ENCODE data around the gene ADCY3. TPM values are rescaled to one million over a fixed set of nuclear protein-coding genes. Genes with fewer than 3 reads are reported as not detected.

Gene ADCY3
- total RNA-seq, 2 donors from 2014 or later: 25.2 to 33.7 TPM

- Histone ChIP-seq H3K9ac (ENCODE audit: low read depth in 2 of 2, low read length in 2 of 2) (no peak overlapping the region), H3K4me3 (no peak overlapping the region), H3K36me3 (no peaks in the 10 kb centered on the region), H3K4me1 (no peaks in the 10 kb centered on the region), H3K9me3 (no peaks in the 10 kb centered on the region), H3K27me3 (no peaks in the 10 kb centered on the region), H3K27ac (no peak overlapping the region)
- intact Hi-C loops (cut with DNase I): no loop called here
- no peak for TF ChIP-seq CTCF (IDR thresholded peaks at IDR 0.05)
- DNase-seq: no peak
Measured at GRCh38 chr2:24853996-24854395, 66.0 kb downstream of the ADCY3 start.

- no peak for DNase-seq
- H3K4me1 ChIP-seq: no peaks in the 10 kb centered on the region
- no peak overlapping the region for H3K9ac ChIP-seq (ENCODE audit: low read depth in 2 of 2, low read length in 2 of 2)
- no peak overlapping the region for H3K27ac ChIP-seq
- no peak overlapping the region for H3K4me3 ChIP-seq
- TF ChIP-seq CTCF (IDR thresholded peaks at IDR 0.05): no peak
- intact Hi-C loops (cut with DNase I): no loop called here
- H3K36me3 ChIP-seq: no peaks in the 10 kb centered on the region
- H3K9me3 ChIP-seq: no peaks in the 10 kb centered on the region
- H3K27me3 ChIP-seq: no peaks in the 10 kb centered on the region
Measured at GRCh38 chr2:24853046-24853445, 67.0 kb downstream of the ADCY3 start.

DNA sequence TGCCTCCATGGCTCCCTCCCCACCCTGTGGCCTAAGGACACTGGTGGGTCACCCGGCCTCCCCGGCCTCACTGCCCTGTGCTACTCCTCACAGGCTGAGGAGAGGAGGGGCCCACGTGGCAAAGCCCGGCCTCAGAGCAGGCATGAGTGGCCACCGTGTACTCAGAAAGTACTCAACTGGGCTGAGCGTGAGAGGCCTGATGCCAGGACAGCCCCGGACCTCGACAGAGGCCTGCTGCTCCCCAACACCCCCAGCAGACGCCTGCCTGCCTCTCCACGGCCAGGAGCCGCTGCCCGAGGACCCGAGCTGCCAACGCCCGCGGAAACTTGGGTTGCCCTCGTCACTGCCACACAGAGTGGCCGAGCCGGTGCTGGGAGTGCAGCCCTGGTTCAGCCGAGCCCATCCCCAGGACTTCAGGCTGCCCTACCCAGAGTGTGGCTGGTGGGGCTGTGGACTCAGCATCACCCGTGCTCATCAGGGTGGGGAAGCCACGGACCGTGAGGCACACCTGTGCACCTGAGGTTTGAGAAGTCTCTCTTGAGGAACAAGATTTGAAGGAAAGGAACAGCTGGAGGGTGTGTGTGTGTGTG is 67.5 kb downstream of the ADCY3 start:
- intact Hi-C loops (cut with DNase I): no loop called here
- no peak overlapping the region for H3K4me3 ChIP-seq
- H3K9ac ChIP-seq (ENCODE audit: low read depth in 2 of 2, low read length in 2 of 2): no peak overlapping the region
- no peaks in the 10 kb centered on the region for H3K36me3 ChIP-seq
- H3K4me1 ChIP-seq: no peaks in the 10 kb centered on the region
- TF ChIP-seq CTCF (IDR thresholded peaks at IDR 0.05): no peak
- H3K27ac ChIP-seq: no peak overlapping the region
- no peaks in the 10 kb centered on the region for H3K9me3 ChIP-seq
- no peak for DNase-seq
- no peaks in the 10 kb centered on the region for H3K27me3 ChIP-seq

DNA sequence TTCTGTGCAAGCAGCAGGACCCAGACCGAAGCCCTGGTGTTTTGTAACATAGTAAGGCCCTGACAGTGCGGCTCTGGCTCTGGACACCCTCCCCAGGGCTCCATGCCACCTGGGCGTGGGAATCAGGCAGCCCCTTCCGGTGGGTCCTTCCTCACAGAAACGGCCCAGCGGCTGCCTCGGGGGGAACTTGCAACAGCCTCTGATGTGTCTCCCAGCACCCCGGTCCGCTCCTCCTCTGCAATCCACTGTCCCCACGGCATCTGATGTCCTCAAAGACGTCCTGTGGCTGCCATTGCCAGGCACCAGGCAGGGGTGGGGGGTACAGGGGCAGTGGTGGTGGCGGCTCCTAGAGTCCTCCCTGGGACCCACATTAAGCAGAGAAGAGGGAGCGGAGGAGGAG is 68.0 kb downstream of the ADCY3 start:
- Histone ChIP-seq H3K36me3 (no peaks in the 10 kb centered on the region), H3K4me3 (no peak overlapping the region), H3K27ac (no peak overlapping the region), H3K4me1 (no peaks in the 10 kb centered on the region), H3K9ac (ENCODE audit: low read depth in 2 of 2, low read length in 2 of 2) (no peak overlapping the region), H3K27me3 (no peaks in the 10 kb centered on the region), H3K9me3 (no peaks in the 10 kb centered on the region)
- no peak for TF ChIP-seq CTCF (IDR thresholded peaks at IDR 0.05)
- DNase-seq: no peak
- intact Hi-C loops (cut with DNase I): no loop called here

DNA sequence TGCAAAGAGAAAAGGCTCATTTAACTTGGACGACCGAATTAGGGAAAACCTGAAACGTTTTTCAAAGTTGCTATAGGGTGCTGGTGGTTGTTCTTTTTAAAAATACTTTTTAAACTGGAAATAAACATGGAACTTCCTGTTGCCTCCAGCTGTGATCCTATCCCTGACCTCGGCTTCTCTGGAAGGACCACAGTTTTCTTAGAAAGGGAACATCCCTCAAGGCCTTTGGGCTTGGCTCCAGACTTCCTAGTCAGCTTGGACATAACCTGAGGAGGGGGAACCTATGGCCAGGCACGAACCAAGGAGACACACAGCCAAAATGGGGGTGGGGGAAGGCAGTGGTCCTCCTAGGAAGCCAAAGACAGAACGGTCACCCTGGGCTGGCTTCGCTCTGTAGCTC is 69.1 kb downstream of the ADCY3 start:
- Histone ChIP-seq H3K4me3 (no peak overlapping the region), H3K4me1 (no peaks in the 10 kb centered on the region), H3K9me3 (no peaks in the 10 kb centered on the region), H3K27ac (no peak overlapping the region), H3K27me3 (no peaks in the 10 kb centered on the region), H3K36me3 (no peaks in the 10 kb centered on the region), H3K9ac (ENCODE audit: low read depth in 2 of 2, low read length in 2 of 2) (no peak overlapping the region)
- DNase-seq: no peak
- no peak for TF ChIP-seq CTCF (IDR thresholded peaks at IDR 0.05)
- intact Hi-C loops (cut with DNase I): no loop called here
